Astrocyte (in vitro differentiated cells and primary cell): Measurements from ENCODE around the gene IYD. TPM values are rescaled to one million over a fixed set of nuclear protein-coding genes. Genes with fewer than 3 reads are reported as not detected.

Source experiments
- DNase-seq: peaks from one replicate; pipeline ENCODE4 v3.0.0-alpha.2; 2010; ENCODE audit warnings: low read depth
- FAIRE-seq: peaks from 2 replicates; lab custom pipeline; 2011; peaks lifted over from hg19 to GRCh38; lab: Jason Lieb, UNC
- H2AFZ ChIP-seq: 2 replicates; pipeline ENCODE4 v1.6.0; 2012; ENCODE audit warnings: low read depth, low read length, inconsistent platforms
- H3K27ac ChIP-seq: 2 replicates; pipeline ENCODE4 v1.5.1; 2011; ENCODE audit warnings: low read depth, low read length, inconsistent platforms
- H3K27me3 ChIP-seq: 2 replicates; pipeline ENCODE4 v1.6.0; 2011; ENCODE audit warnings: low read length, inconsistent platforms; ENCODE audit not compliant: insufficient read depth
- H3K36me3 ChIP-seq: 2 replicates; pipeline ENCODE4 v1.5.1; 2011; ENCODE audit warnings: low read length, inconsistent platforms; ENCODE audit not compliant: insufficient read depth
- H3K4me1 ChIP-seq: 2 replicates; pipeline ENCODE4 v1.5.1; 2011; ENCODE audit warnings: low read length, inconsistent platforms; ENCODE audit not compliant: insufficient read depth
- H3K4me2 ChIP-seq: 2 replicates; pipeline ENCODE4 v1.6.0; 2012; ENCODE audit warnings: low read length, inconsistent platforms
- H3K4me3 ChIP-seq: 2 replicates; pipeline ENCODE4 v1.5.1; 2011; ENCODE audit warnings: low read depth, mild to moderate bottlenecking, low read length, inconsistent platforms; ENCODE audit not compliant: insufficient read depth
- H3K79me2 ChIP-seq: 2 replicates; pipeline ENCODE4 v1.6.0; 2012; ENCODE audit warnings: mild to moderate bottlenecking, low read length, inconsistent platforms; ENCODE audit not compliant: insufficient read depth
- H3K9ac ChIP-seq: 2 replicates; pipeline ENCODE4 v1.6.0; 2012; ENCODE audit warnings: mild to moderate bottlenecking, low read length, inconsistent platforms
- H3K9me3 ChIP-seq: 2 replicates; pipeline ENCODE4 v1.5.1; 2012; ENCODE audit warnings: low read depth, mild to moderate bottlenecking, low read length, inconsistent platforms; ENCODE audit not compliant: insufficient read depth
- H4K20me1 ChIP-seq: 2 replicates; pipeline ENCODE4 v1.6.0; 2012; ENCODE audit warnings: low read length, inconsistent platforms; ENCODE audit not compliant: insufficient read depth
- H3K27ac Mint-ChIP-seq: one replicate; pipeline ENCODE4 v1.8.0; 2021; ENCODE audit warnings: mild to moderate bottlenecking, mixed read lengths; ENCODE audit not compliant: unreplicated experiment
- H3K27me3 Mint-ChIP-seq: one replicate; pipeline ENCODE4 v1.8.0; 2021; ENCODE audit warnings: low read depth, mixed read lengths; ENCODE audit not compliant: unreplicated experiment
- H3K36me3 Mint-ChIP-seq: one replicate; pipeline ENCODE4 v1.8.0; 2021; ENCODE audit warnings: low read depth, mixed read lengths; ENCODE audit not compliant: unreplicated experiment
- H3K4me1 Mint-ChIP-seq: one replicate; pipeline ENCODE4 v1.8.0; 2021; ENCODE audit warnings: low read depth, mixed read lengths; ENCODE audit not compliant: unreplicated experiment
- H3K4me3 Mint-ChIP-seq: one replicate; pipeline ENCODE4 v1.8.0; 2021; ENCODE audit warnings: mild to moderate bottlenecking, moderate library complexity, mixed read lengths; ENCODE audit not compliant: unreplicated experiment
- H3K9me3 Mint-ChIP-seq: one replicate; pipeline ENCODE4 v1.8.0; 2021; ENCODE audit warnings: mild to moderate bottlenecking, mixed read lengths; ENCODE audit not compliant: unreplicated experiment
- CTCF ChIP-seq: IDR thresholded peaks from 2 replicates; pipeline ENCODE4 v1.5.1; 2011; ENCODE audit warnings: low read depth, mild to moderate bottlenecking, inconsistent platforms, low read length, moderate library complexity; ENCODE audit not compliant: insufficient read depth
- EZH2 ChIP-seq: IDR thresholded peaks from 2 replicates; pipeline ENCODE4 v1.6.1; 2012; ENCODE audit warnings: mild to moderate bottlenecking, low read length, inconsistent platforms; ENCODE audit not compliant: insufficient read depth
- total RNA-seq: library from RNA; stranded (reverse); gene quantifications from 2 replicates; pipeline ENCODE4 v1.2.1, GENCODE V29; 2021

Gene IYD
- total RNA-seq, 1 donor from 2014 or later = not detected

GRCh38 chr6:150380256-150380655 lies 11.4 kb downstream of the IYD start:
- Mint-ChIP-seq H3K4me3 (no peak overlapping the region), H3K27ac (no peak overlapping the region), H3K36me3 (no peaks in the 10 kb centered on the region), H3K4me1 (peaks cover 19% of the 10 kb centered on the region), H3K9me3 (no peaks in the 10 kb centered on the region), H3K27me3 (peaks cover 14% of the 10 kb centered on the region)
- H3K79me2 ChIP-seq = no peaks in the 10 kb centered on the region
- peaks cover 3% of the 10 kb centered on the region for H3K27me3 ChIP-seq
- H3K27ac ChIP-seq = no peak overlapping the region
- no peak overlapping the region for H2AFZ ChIP-seq
- no peaks in the 10 kb centered on the region for H4K20me1 ChIP-seq
- H3K36me3 ChIP-seq = no peaks in the 10 kb centered on the region
- no peak overlapping the region for H3K4me2 ChIP-seq
- H3K4me1 ChIP-seq = peaks cover 5% of the 10 kb centered on the region
- TF ChIP-seq CTCF (no peak), EZH2 (no peak)
- peak; percentile 10 for DNase-seq
- H3K9me3 ChIP-seq = no peaks in the 10 kb centered on the region
- no peak overlapping the region for H3K4me3 ChIP-seq
- no peak overlapping the region for H3K9ac ChIP-seq
- no peak for FAIRE-seq

- Histone ChIP-seq H3K9ac (no peak overlapping the region), H4K20me1 (no peaks in the 10 kb centered on the region), H3K4me2 (no peak overlapping the region), H3K4me1 (peaks cover 3% of the 10 kb centered on the region), H3K4me3 (no peak overlapping the region), H3K27me3 (peaks cover 3% of the 10 kb centered on the region), H3K27ac (no peak overlapping the region), H2AFZ (no peak overlapping the region), H3K9me3 (no peaks in the 10 kb centered on the region), H3K79me2 (no peaks in the 10 kb centered on the region), H3K36me3 (no peaks in the 10 kb centered on the region)
- no peaks in the 10 kb centered on the region for H3K36me3 Mint-ChIP-seq
- no peak overlapping the region for H3K27ac Mint-ChIP-seq
- peaks cover 18% of the 10 kb centered on the region for H3K4me1 Mint-ChIP-seq
- peaks cover 4% of the 10 kb centered on the region for H3K27me3 Mint-ChIP-seq
- H3K4me3 Mint-ChIP-seq = no peak overlapping the region
- DNase-seq = no peak
- TF ChIP-seq CTCF (no peak), EZH2 (no peak)
- no peaks in the 10 kb centered on the region for H3K9me3 Mint-ChIP-seq
- FAIRE-seq = no peak
These were observed 13.4 kb downstream of the IYD start for GRCh38 chr6:150382171-150382570.

GRCh38 chr6:150391414-150391813 lies 22.6 kb downstream of the IYD start:
- no peak overlapping the region for H3K4me2 ChIP-seq
- DNase-seq = no peak
- no peak for FAIRE-seq
- peaks cover 2% of the 10 kb centered on the region for H3K27me3 ChIP-seq
- Mint-ChIP-seq H3K36me3 (no peaks in the 10 kb centered on the region), H3K27ac (no peak overlapping the region), H3K9me3 (no peaks in the 10 kb centered on the region), H3K4me1 (no peaks in the 10 kb centered on the region), H3K27me3 (peaks cover 2% of the 10 kb centered on the region), H3K4me3 (no peak overlapping the region)
- H3K79me2 ChIP-seq = no peaks in the 10 kb centered on the region
- H3K4me3 ChIP-seq = no peak overlapping the region
- H4K20me1 ChIP-seq = no peaks in the 10 kb centered on the region
- no peak overlapping the region for H3K9ac ChIP-seq
- H3K9me3 ChIP-seq = no peaks in the 10 kb centered on the region
- no peak for TF ChIP-seq CTCF
- no peak for TF ChIP-seq EZH2
- no peaks in the 10 kb centered on the region for H3K4me1 ChIP-seq
- H3K36me3 ChIP-seq = no peaks in the 10 kb centered on the region
- no peak overlapping the region for H2AFZ ChIP-seq
- H3K27ac ChIP-seq = no peak overlapping the region
